ENCODE measurements around the gene SLC7A10.
"Not testable (repeated sequence)": the region's sequence is repeated elsewhere in the genome, so short reads cannot be mapped to it uniquely, and the experiment has no call there.

SLC7A10 gene

GRCh38 chr19:33192010-33192409 is 33.6 kb downstream of the SLC7A10 start:
- Histone ChIP-seq H3K4me1 (ENCODE audit: control insufficient read depth, insufficient read depth, low read length, poor library complexity, severe bottlenecking) (no peaks in the 10 kb centered on the region), H3K36me3 (ENCODE audit: control insufficient read depth, insufficient read depth, low read length) (peaks cover 5% of the 10 kb centered on the region), H3K9me3 (ENCODE audit: control insufficient read depth, low read length) (no peaks in the 10 kb centered on the region), H3K4me3 (ENCODE audit: extremely low read depth, insufficient read depth, low read length, poor library complexity, severe bottlenecking) (no peak overlapping the region), H3K27ac (ENCODE audit: low read depth, low read length, severe bottlenecking) (no peak overlapping the region)
- 71 to 89% methylated on average over 5 to 6 of the region's 7 CpGs for WGBS, 2 experiments (ENCODE audit: insufficient coverage in 2 of 2)

- Histone ChIP-seq H3K9me3 (ENCODE audit: control insufficient read depth, low read length) (no peaks in the 10 kb centered on the region), H3K36me3 (ENCODE audit: control insufficient read depth, insufficient read depth, low read length) (no peaks in the 10 kb centered on the region)
- 86 to 95% methylated on average over 5 to 6 of the region's 6 CpGs for WGBS, 2 experiments (ENCODE audit: insufficient coverage in 2 of 2)
Observed at GRCh38 chr19:33191501-33191900, 34.1 kb downstream of the SLC7A10 start.

GRCh38 chr19:33191092-33191491 is 34.6 kb downstream of the SLC7A10 start:
- H3K27ac ChIP-seq (ENCODE audit: low read depth, low read length, severe bottlenecking); H3K4me1 ChIP-seq (ENCODE audit: control insufficient read depth, insufficient read depth, low read length, poor library complexity, severe bottlenecking); H3K9me3 ChIP-seq (ENCODE audit: control insufficient read depth, low read length); H3K36me3 ChIP-seq (ENCODE audit: control insufficient read depth, insufficient read depth, low read length); H3K4me3 ChIP-seq (ENCODE audit: extremely low read depth, insufficient read depth, low read length, poor library complexity, severe bottlenecking): not testable (repeated sequence)
- 84% methylated on average over 2 to 4 of the region's 4 CpGs for WGBS, 2 experiments (ENCODE audit: insufficient coverage in 2 of 2)

More at GRCh38 chr19:33191501-33191900, 34.1 kb downstream of the SLC7A10 start:
- Histone ChIP-seq H3K27ac (ENCODE audit: low read depth, low read length, severe bottlenecking) (no peak overlapping the region), H3K4me1 (ENCODE audit: control insufficient read depth, insufficient read depth, low read length, poor library complexity, severe bottlenecking) (no peaks in the 10 kb centered on the region), H3K4me3 (ENCODE audit: extremely low read depth, insufficient read depth, low read length, poor library complexity, severe bottlenecking) (no peak overlapping the region)

- no CpG with 5 or more reads among the region's 1 CpG for WGBS, 2 experiments (ENCODE audit: insufficient coverage in 2 of 2)
- H3K4me3 ChIP-seq (ENCODE audit: extremely low read depth, insufficient read depth, low read length, poor library complexity, severe bottlenecking) = no peak overlapping the region
- H3K9me3 ChIP-seq (ENCODE audit: control insufficient read depth, low read length) = no peaks in the 10 kb centered on the region
- H3K4me1 ChIP-seq (ENCODE audit: control insufficient read depth, insufficient read depth, low read length, poor library complexity, severe bottlenecking) = no peaks in the 10 kb centered on the region
- H3K36me3 ChIP-seq (ENCODE audit: control insufficient read depth, insufficient read depth, low read length) = no peaks in the 10 kb centered on the region
- no peak overlapping the region for H3K27ac ChIP-seq (ENCODE audit: low read depth, low read length, severe bottlenecking)
Observed at GRCh38 chr19:33189453-33189852, 36.2 kb downstream of the SLC7A10 start.

GRCh38 chr19:33187183-33187540 is 38.5 kb downstream of the SLC7A10 start:
- 67% methylated on average over 4 to 7 of the region's 8 CpGs for WGBS, 2 experiments (ENCODE audit: insufficient coverage in 2 of 2)
- H3K36me3 ChIP-seq (ENCODE audit: control insufficient read depth, insufficient read depth, low read length) = no peaks in the 10 kb centered on the region

GRCh38 chr19:33186431-33187182 is 39.0 kb downstream of the SLC7A10 start:
- Histone ChIP-seq H3K36me3 (ENCODE audit: control insufficient read depth, insufficient read depth, low read length) (no peaks in the 10 kb centered on the region), H3K4me1 (ENCODE audit: control insufficient read depth, insufficient read depth, low read length, poor library complexity, severe bottlenecking) (no peaks in the 10 kb centered on the region), H3K27ac (ENCODE audit: low read depth, low read length, severe bottlenecking) (no peak overlapping the region), H3K9me3 (ENCODE audit: control insufficient read depth, low read length) (no peaks in the 10 kb centered on the region), H3K4me3 (ENCODE audit: extremely low read depth, insufficient read depth, low read length, poor library complexity, severe bottlenecking) (no peak overlapping the region)
- 45 to 50% methylated on average over 2 of the region's 11 CpGs for WGBS, 2 experiments (ENCODE audit: insufficient coverage in 2 of 2)

More at GRCh38 chr19:33187183-33187540, 38.5 kb downstream of the SLC7A10 start:
- Histone ChIP-seq H3K9me3 (ENCODE audit: control insufficient read depth, low read length) (no peaks in the 10 kb centered on the region), H3K4me1 (ENCODE audit: control insufficient read depth, insufficient read depth, low read length, poor library complexity, severe bottlenecking) (no peaks in the 10 kb centered on the region), H3K4me3 (ENCODE audit: extremely low read depth, insufficient read depth, low read length, poor library complexity, severe bottlenecking) (no peak overlapping the region), H3K27ac (ENCODE audit: low read depth, low read length, severe bottlenecking) (no peak overlapping the region)

- H3K4me3 ChIP-seq (ENCODE audit: extremely low read depth, insufficient read depth, low read length, poor library complexity, severe bottlenecking) = peak overlapping the region; percentile 80
- 1 to 2% methylated on average over 34 to 38 of the region's 38 CpGs for WGBS, 2 experiments (ENCODE audit: insufficient coverage in 2 of 2)
- H3K4me1 ChIP-seq (ENCODE audit: control insufficient read depth, insufficient read depth, low read length, poor library complexity, severe bottlenecking) = peaks cover 7% of the 10 kb centered on the region
- H3K36me3 ChIP-seq (ENCODE audit: control insufficient read depth, insufficient read depth, low read length) = no peaks in the 10 kb centered on the region
- peak overlapping the region; percentile 90 for H3K27ac ChIP-seq (ENCODE audit: low read depth, low read length, severe bottlenecking)
- H3K9me3 ChIP-seq (ENCODE audit: control insufficient read depth, low read length) = no peaks in the 10 kb centered on the region
Observed at GRCh38 chr19:33177417-33177979, 48.2 kb downstream of the SLC7A10 start.

- Histone ChIP-seq H3K4me3 (ENCODE audit: extremely low read depth, insufficient read depth, low read length, poor library complexity, severe bottlenecking) (peak overlapping the region; percentile 80), H3K27ac (ENCODE audit: low read depth, low read length, severe bottlenecking) (peak overlapping the region; percentile 90), H3K36me3 (ENCODE audit: control insufficient read depth, insufficient read depth, low read length) (no peaks in the 10 kb centered on the region), H3K4me1 (ENCODE audit: control insufficient read depth, insufficient read depth, low read length, poor library complexity, severe bottlenecking) (peaks cover 7% of the 10 kb centered on the region), H3K9me3 (ENCODE audit: control insufficient read depth, low read length) (no peaks in the 10 kb centered on the region)
- WGBS, 2 experiments (ENCODE audit: insufficient coverage in 2 of 2) = 0% methylated on average over 56 to 59 of the region's 65 CpGs
Observed at GRCh38 chr19:33176670-33177416, 48.8 kb downstream of the SLC7A10 start.

- Histone ChIP-seq H3K36me3 (ENCODE audit: control insufficient read depth, insufficient read depth, low read length) (no peaks in the 10 kb centered on the region), H3K27ac (ENCODE audit: low read depth, low read length, severe bottlenecking) (peak overlapping the region; percentile 85), H3K9me3 (ENCODE audit: control insufficient read depth, low read length) (no peaks in the 10 kb centered on the region), H3K4me3 (ENCODE audit: extremely low read depth, insufficient read depth, low read length, poor library complexity, severe bottlenecking) (peak overlapping the region; percentile 80), H3K4me1 (ENCODE audit: control insufficient read depth, insufficient read depth, low read length, poor library complexity, severe bottlenecking) (peaks cover 7% of the 10 kb centered on the region)
- WGBS, 2 experiments (ENCODE audit: insufficient coverage in 2 of 2) = 16 to 28% methylated on average over 20 to 25 of the region's 25 CpGs
Observed at GRCh38 chr19:33175886-33176669, 49.6 kb downstream of the SLC7A10 start.

GRCh38 chr19:33175156-33175782 is 50.4 kb downstream of the SLC7A10 start:
- peak overlapping the region; percentile 80 for H3K4me3 ChIP-seq (ENCODE audit: extremely low read depth, insufficient read depth, low read length, poor library complexity, severe bottlenecking)

More at GRCh38 chr19:33175156-33175782, 50.4 kb downstream of the SLC7A10 start:
- Histone ChIP-seq H3K27ac (ENCODE audit: low read depth, low read length, severe bottlenecking) (no peak overlapping the region), H3K36me3 (ENCODE audit: control insufficient read depth, insufficient read depth, low read length) (no peaks in the 10 kb centered on the region), H3K4me1 (ENCODE audit: control insufficient read depth, insufficient read depth, low read length, poor library complexity, severe bottlenecking) (peaks cover 7% of the 10 kb centered on the region), H3K9me3 (ENCODE audit: control insufficient read depth, low read length) (no peaks in the 10 kb centered on the region)
- WGBS, 2 experiments (ENCODE audit: insufficient coverage in 2 of 2) = 90 to 94% methylated on average over 9 to 10 of the region's 10 CpGs

Measured in mesodermal cell (in vitro differentiated cells).